ENCODE measurements around the gene CCR5AS.

CCR5AS gene

GRCh38 chr3:46416125-46416810, 9.4 kb upstream of the CCR5AS start:
- intact Hi-C loops (cut with DNase I), result no loop called here
- peaks cover 0 to 38% of the 10 kb centered on the region in 2 donors for H3K4me1 ChIP-seq
- ATAC-seq (no peak), DNase-seq (no peak)
- peaks cover 0 to 8% of the 10 kb centered on the region in 2 donors for H3K36me3 ChIP-seq
- H3K27me3 ChIP-seq, result no peaks in the 10 kb centered on the region
- H3K4me3 ChIP-seq, result no peak overlapping the region
- peak overlapping the region in 1 of 2 donors; percentile 9 for H3K27ac ChIP-seq
- TF ChIP-seq, protein P1, sequence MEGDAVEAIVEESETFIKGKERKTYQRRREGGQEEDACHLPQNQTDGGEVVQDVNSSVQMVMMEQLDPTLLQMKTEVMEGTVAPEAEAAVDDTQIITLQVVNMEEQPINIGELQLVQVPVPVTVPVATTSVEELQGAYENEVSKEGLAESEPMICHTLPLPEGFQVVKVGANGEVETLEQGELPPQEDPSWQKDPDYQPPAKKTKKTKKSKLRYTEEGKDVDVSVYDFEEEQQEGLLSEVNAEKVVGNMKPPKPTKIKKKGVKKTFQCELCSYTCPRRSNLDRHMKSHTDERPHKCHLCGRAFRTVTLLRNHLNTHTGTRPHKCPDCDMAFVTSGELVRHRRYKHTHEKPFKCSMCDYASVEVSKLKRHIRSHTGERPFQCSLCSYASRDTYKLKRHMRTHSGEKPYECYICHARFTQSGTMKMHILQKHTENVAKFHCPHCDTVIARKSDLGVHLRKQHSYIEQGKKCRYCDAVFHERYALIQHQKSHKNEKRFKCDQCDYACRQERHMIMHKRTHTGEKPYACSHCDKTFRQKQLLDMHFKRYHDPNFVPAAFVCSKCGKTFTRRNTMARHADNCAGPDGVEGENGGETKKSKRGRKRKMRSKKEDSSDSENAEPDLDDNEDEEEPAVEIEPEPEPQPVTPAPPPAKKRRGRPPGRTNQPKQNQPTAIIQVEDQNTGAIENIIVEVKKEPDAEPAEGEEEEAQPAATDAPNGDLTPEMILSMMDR (IDR thresholded peaks at IDR 0.05), result no peak
- no peaks in the 10 kb centered on the region for H3K9me3 ChIP-seq

DNA sequence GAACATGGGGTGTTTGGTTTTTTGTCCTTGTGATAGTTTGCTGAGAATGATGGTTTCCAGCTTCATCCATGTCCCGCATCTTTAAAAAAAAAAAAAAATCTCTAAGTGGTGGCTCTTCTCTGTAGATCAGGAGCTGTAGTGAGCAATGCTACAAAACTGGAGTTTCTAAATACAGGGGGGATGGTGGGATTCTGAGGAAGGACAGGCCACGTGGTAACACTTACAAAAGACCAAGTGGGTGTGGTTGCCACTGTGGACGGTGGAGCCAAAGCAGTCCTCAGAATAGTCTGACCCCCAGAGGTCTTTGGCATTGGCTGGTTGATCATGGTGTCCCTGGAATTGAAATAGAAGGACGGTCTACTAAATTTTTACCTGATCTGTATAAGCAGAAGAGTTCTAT, 7.9 kb upstream of the CCR5AS start:
- H3K27me3 ChIP-seq, result no peaks in the 10 kb centered on the region
- H3K4me3 ChIP-seq, result no peak overlapping the region
- intact Hi-C loops (cut with DNase I), result no loop called here
- DNase-seq (no peak), ATAC-seq (no peak)
- peaks cover 0 to 15% of the 10 kb centered on the region in 2 donors for H3K36me3 ChIP-seq
- TF ChIP-seq, protein P1 (IDR thresholded peaks at IDR 0.05), result no peak
- no peaks in the 10 kb centered on the region for H3K9me3 ChIP-seq
- H3K4me1 ChIP-seq, result peaks cover 0 to 53% of the 10 kb centered on the region in 2 donors
- H3K27ac ChIP-seq, result peak overlapping the region in 1 of 2 donors; percentile 9

DNA sequence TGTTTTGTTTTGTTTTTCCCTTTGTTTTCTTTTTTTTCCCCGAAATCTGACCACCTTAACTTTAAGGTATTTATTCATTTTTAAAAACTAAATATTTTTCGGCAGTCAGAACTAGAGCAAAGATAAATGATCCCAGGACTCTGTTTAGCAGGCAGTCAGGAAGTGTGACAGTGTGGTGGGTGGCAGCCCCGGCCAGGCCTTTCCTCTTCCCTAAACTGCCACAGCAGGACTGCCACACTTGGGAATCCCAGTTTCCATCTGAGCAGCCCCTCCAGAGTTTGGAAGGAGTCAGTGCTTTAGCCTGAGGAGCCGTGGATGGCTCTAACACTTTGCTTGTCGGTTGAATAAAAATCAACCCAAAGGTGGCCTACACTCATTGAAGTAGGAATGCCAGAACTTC, 7.1 kb upstream of the CCR5AS start:
- DNase-seq (no peak), ATAC-seq (no peak)
- no peaks in the 10 kb centered on the region for H3K9me3 ChIP-seq
- H3K4me3 ChIP-seq, result no peak overlapping the region
- H3K36me3 ChIP-seq, result peaks cover 0 to 21% of the 10 kb centered on the region in 2 donors
- no peaks in the 10 kb centered on the region for H3K27me3 ChIP-seq
- peak overlapping the region in 1 of 2 donors; percentile 59 for H3K27ac ChIP-seq
- intact Hi-C loops (cut with DNase I), result no loop called here
- TF ChIP-seq, protein P1 (IDR thresholded peaks at IDR 0.05), result no peak
- H3K4me1 ChIP-seq, result peaks cover 0 to 61% of the 10 kb centered on the region in 2 donors

DNA sequence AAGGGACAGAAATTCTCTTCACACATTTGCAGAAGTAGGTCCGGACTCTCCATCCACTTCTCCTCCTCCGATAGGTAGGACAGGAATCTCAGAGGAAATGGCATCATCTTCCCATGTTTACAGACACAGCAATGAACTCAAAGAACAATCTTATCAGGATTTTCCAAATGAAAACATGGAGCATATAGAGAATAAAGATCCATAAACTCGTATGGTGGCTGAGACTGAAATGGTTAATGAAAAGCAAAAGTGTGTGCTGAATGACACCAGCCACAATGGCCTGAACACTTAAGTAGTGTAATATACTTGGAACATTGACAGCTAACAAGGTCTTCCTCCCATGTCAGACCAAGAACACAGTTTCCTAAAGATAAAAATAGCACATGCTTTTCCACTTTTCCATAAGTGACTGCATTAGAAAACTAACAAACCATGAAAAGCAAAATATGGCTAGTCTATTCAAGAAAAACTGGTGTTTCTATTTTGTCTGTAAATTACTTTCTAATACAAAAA, 6.0 kb upstream of the CCR5AS start:
- peak overlapping the region in 1 of 2 donors; percentile 59 for H3K27ac ChIP-seq

DNA sequence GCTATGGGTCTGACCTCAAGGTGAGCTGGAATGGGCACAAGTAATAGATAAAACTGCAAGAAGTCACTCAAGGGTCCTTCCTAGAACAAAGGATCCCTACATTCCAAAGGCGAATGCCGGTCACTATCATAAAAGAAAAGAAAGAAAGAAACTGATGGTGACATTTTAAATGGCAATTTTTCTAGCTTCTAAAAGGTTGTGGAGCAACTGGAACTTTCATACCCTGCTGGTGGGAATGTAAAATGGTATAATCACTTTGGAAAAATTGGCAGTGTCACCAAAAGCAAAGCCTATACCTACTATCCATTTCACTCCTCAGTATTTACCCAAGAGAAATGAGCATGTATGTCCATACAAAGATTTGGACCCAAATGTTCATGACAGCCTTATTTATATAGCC, 4.4 kb upstream of the CCR5AS start:
- DNase-seq (no peak), ATAC-seq (no peak)
- Histone ChIP-seq H3K27ac (peak overlapping the region in 1 of 2 donors; percentile 40), H3K4me1 (peaks cover 6 to 81% of the 10 kb centered on the region in 2 donors), H3K36me3 (peaks cover 0 to 20% of the 10 kb centered on the region in 2 donors), H3K4me3 (peak overlapping the region in 1 of 2 donors; percentile 57), H3K27me3 (no peaks in the 10 kb centered on the region), H3K9me3 (no peaks in the 10 kb centered on the region)
- intact Hi-C loops (cut with DNase I), result no loop called here
- TF ChIP-seq, protein P1 (IDR thresholded peaks at IDR 0.05), result no peak

More for the DNA sequence above, 6.0 kb upstream of the CCR5AS start:
- TF ChIP-seq, protein P1 (IDR thresholded peaks at IDR 0.05), result no peak
- ATAC-seq (peak; percentile 20), DNase-seq (no peak)
- Histone ChIP-seq H3K4me1 (peaks cover 0 to 72% of the 10 kb centered on the region in 2 donors), H3K36me3 (peaks cover 0 to 24% of the 10 kb centered on the region in 2 donors), H3K9me3 (no peaks in the 10 kb centered on the region), H3K27me3 (no peaks in the 10 kb centered on the region), H3K4me3 (peak overlapping the region in 1 of 2 donors; percentile 13)
- intact Hi-C loops (cut with DNase I), result no loop called here

Data from left lung (tissue), 4 donors.